ENCODE data around the gene MAPK4.

- no peak for TF ChIP-seq CTCF (IDR thresholded peaks at IDR 0.05; ENCODE audit: insufficient read depth, low read length, poor library complexity, severe bottlenecking)
- no peak for TF ChIP-seq EZH2phosphoT487 (conservative IDR thresholded peaks at IDR 0.05; ENCODE audit: low read length)
Measured at GRCh38 chr18:50614838-50615237, 55.0 kb downstream of the MAPK4 start.

All from SU-DHL-6 (cell line).